ENCODE measurements around the gene ASTN2.

The ASTN2 gene

DNA sequence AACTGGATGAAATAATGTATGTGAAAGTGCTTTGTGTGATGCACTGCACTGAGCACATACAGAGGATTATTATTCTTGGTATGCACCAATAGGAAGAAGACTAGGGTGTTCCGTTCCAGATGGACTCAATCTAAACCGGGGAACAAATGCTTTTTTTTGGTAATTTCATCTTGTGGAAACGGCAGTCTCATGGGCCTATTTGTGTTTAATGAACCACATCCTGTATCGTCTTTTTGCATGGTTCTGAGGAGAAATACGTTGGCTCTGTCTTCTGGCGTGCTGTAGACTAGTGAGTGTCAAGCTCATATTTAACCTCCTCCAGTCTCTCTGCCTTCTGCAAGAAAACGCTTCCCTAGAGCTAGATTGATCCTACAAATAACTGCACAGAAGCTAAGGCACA lies 697.7 kb downstream of the ASTN2 start:
- TF ChIP-seq, protein P1, sequence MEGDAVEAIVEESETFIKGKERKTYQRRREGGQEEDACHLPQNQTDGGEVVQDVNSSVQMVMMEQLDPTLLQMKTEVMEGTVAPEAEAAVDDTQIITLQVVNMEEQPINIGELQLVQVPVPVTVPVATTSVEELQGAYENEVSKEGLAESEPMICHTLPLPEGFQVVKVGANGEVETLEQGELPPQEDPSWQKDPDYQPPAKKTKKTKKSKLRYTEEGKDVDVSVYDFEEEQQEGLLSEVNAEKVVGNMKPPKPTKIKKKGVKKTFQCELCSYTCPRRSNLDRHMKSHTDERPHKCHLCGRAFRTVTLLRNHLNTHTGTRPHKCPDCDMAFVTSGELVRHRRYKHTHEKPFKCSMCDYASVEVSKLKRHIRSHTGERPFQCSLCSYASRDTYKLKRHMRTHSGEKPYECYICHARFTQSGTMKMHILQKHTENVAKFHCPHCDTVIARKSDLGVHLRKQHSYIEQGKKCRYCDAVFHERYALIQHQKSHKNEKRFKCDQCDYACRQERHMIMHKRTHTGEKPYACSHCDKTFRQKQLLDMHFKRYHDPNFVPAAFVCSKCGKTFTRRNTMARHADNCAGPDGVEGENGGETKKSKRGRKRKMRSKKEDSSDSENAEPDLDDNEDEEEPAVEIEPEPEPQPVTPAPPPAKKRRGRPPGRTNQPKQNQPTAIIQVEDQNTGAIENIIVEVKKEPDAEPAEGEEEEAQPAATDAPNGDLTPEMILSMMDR (conservative IDR thresholded peaks at IDR 0.05) = no peak

DNA sequence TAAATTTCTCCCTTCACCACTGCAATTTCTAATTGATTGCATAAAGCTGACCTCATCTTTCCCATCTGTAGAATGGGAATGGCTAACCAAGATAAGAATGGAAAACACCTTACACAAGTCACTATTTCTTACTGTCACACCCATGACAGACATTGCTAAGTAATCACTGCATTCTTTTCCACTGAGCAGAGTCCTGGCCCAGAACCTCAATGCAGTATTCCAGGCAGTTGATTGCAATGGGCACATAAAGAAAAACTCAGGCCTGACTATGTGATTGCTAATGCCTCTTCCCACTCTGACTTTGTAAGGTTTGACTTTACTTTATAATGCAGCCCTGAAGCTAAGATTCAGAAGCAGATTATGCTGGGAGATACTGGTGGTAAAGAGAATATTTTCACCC lies 698.4 kb downstream of the ASTN2 start:
- H3K27ac ChIP-seq = no peak overlapping the region
- TF ChIP-seq, protein P1 (conservative IDR thresholded peaks at IDR 0.05) = no peak

More for the DNA sequence above, 697.7 kb downstream of the ASTN2 start:
- H3K27ac ChIP-seq = no peak overlapping the region

DNA sequence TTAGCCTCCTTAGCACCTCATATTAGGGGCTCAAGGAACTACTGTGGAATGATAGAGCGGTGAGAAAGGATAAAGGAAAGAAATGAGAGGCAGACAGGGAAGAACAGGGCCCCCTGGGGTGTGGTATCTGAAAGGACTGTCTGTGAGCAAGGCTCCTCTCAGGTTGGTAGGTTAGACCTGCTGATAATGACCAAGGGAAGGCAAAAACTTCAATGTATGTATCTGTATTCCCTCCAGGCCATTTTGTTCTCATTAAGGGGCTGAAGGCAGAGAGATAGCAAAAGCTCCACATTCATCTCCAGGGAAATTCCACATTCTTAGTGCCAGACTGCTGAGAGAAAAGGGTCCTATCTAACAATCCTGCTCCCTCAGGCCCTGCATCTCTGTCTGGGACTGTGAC lies 699.1 kb downstream of the ASTN2 start:
- TF ChIP-seq, protein P1 (conservative IDR thresholded peaks at IDR 0.05) = no peak
- no peak overlapping the region for H3K27ac ChIP-seq

DNA sequence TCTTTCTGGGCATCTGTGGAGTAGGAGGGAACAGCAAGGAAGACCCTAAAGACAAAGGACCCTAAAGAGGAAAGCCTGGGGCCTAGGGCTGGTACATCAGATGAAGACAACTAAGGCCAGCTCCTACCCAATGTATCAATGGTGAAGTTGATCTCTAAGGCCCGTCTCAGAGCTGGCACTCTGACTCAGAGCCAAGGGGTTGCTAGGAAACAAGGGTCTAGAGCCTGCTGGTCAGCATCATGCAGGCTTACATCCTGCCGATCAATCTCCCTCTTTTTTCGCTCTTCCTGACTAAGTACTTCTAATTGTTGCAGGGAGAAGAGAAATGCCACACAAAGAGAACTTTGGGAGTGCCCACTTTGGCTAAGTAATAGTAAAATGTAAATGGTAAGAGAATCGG lies 701.6 kb downstream of the ASTN2 start:
- no peak overlapping the region for H3K27ac ChIP-seq
- TF ChIP-seq, protein P1 (conservative IDR thresholded peaks at IDR 0.05) = no peak

DNA sequence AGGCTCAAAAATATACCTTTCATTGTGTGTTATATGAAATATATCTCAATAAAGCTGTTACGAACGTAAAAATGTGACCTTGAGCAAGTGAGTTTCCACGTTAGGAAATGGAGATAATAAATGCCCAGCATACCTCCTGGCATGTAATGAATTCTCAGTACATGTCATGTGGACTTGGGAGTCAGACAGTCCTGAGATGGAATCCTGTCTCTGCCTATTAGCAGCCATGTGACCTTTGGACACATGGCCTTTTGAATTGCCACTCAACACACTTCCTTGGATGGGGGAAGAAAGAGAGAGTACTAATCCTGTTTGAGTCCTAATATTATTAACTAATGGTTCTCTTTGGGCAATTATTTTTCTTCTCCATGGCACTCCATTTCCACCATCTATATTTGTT lies 702.1 kb downstream of the ASTN2 start:
- H3K27ac ChIP-seq = no peak overlapping the region
- TF ChIP-seq, protein P1 (conservative IDR thresholded peaks at IDR 0.05) = no peak

DNA sequence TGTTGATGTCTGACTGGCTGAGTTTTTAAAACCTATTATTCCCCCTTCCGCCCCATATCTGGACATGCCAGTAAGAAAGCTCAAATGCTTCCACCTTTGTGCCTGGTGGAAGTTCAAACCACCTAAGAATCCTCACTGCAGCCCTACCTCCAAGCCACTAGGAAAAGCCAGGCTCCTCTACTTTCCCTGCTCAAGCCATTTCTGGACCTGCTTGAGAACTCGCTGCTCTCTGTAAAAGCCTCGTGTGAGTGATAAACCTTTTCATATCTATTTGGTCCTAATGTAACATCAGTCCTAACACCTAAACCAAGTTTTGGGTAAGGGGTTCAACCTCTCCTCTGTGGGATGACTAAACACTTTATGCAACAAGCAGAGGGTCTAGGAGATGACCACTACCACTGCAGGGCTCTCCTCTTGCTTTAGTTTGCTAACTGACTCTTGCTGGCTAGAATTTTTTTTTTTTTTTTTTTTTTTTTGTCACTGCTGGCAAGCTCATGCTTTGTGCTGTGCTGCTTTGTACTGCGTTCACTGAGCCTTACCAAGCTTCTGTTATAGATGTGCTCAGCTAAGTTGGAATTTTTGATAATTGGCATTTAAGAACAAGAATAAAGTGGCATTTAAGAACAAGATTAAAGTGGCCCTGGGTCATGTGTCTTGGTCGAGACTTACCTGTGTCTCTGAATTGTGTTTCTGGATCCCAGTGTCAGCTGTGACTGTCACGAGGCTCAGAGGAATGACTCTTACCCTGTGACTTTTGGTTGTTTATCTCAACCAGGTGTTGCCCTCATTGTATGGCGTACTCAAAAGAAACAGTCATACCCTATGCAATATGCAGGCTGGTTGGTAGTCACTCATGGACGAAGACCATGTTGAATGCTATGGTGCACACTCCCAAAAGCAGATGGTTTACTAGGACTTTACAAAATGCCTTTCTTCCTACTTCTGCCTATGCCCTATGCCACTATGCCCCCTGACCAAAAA lies 708.3 kb downstream of the ASTN2 start:
- H3K27ac ChIP-seq = peak overlapping the region; percentile 57
- TF ChIP-seq, protein P1 (conservative IDR thresholded peaks at IDR 0.05) = no peak

DNA sequence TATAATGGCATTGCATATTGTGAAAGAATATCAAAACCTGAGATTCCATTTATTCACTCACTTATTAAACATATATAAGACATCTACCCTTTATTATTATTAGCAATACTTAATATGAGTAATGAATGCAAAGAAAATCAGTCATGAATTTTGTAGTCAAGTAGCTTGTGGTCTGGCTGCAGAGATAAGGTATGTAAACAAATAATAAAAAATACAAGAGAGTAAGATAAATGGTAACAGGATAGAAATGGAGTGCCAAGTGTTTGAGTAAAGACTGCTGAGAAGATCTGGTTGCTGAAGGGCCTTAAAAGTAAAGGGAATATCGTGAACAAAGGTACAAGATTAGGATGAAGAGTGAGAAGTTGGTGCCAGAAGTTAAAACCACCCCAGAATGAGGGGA lies 709.3 kb downstream of the ASTN2 start:
- peak overlapping the region; percentile 57 for H3K27ac ChIP-seq
- TF ChIP-seq, protein P1 (conservative IDR thresholded peaks at IDR 0.05) = no peak

Data from VCaP (cell line).